HT1080 (cell line): ENCODE measurements around the gene BAHCC1. TPM values are rescaled to one million over a fixed set of nuclear protein-coding genes. Genes with fewer than 3 reads are reported as not detected.

Experiments used
- DNase-seq: peaks from one replicate; pipeline ENCODE4 v3.0.0-alpha.2; 2015; ENCODE audit warnings: low read depth
- total RNA-seq: library from RNA; depleted of rRNA; stranded (reverse); fragments of >200 nt; shearing (Covaris generic); gene quantifications from 2 replicates; pipeline ENCODE4 v1.2.3, GENCODE V29; 2014

BAHCC1 gene
- total RNA-seq, 1 experiment from 2014 or later: 0.43 TPM

DNA sequence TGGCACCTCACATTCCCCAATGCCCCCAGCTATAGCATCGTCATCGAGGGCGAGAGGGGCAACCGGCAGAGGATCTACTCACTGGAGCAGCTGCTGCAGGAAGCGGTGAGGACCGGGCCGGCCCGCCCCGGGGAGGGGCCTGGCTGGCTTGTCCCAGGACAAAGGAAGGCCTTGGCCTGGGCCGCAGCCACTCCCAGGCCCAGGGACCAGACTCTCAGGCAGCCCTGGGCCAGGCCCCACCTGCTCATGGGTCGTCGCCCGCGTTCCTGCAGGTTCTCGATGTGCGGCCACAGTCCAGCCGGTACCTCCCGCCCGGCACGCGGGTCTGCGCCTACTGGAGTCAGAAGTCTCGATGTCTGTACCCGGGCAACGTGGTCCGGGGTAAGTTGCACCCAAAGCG lies 64.0 kb downstream of the BAHCC1 start:
- no peak for DNase-seq

DNA sequence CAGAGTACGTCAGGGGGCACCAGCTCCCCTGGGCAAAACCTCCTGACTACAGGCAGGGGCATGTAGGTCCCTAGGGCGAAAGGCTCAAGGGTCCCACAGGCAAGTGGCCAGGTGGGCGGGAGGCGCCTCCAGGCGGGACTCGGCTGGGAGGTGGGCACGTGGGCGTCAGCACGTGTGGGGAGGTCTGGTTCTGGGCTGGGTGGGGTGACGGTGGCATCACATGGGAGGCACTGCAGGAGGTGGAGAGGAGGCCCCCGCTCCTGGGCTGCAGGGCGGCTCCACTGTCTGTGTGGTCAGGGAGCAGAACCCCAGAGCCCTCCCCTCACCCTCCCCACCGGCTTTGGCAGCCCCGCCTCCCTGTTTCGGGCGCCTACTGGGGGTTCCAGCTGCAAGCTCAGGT lies 64.6 kb downstream of the BAHCC1 start:
- DNase-seq: no peak

DNA sequence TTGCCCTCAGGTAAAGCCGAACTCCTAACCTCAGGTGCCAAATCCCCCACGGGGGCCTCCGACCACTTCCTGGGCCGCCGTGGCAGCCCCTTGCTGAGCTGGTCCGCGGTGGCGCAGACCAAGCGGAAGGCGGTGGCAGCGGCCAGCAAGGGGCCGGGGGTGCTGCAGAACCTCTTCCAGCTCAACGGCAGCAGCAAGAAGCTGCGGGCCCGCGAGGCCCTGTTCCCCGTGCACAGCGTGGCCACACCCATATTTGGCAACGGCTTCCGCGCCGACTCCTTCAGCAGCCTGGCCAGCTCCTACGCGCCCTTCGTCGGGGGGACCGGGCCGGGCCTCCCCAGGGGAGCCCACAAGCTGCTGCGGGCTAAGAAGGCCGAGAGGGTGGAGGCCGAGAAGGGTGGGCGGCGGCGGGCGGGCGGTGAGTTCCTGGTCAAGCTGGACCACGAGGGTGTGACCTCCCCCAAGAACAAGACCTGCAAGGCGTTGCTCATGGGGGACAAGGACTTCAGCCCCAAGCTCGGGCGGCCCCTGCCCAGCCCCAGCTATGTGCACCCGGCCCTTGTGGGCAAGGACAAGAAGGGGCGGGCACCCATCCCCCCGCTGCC lies 65.7 kb downstream of the BAHCC1 start:
- no peak for DNase-seq

DNA sequence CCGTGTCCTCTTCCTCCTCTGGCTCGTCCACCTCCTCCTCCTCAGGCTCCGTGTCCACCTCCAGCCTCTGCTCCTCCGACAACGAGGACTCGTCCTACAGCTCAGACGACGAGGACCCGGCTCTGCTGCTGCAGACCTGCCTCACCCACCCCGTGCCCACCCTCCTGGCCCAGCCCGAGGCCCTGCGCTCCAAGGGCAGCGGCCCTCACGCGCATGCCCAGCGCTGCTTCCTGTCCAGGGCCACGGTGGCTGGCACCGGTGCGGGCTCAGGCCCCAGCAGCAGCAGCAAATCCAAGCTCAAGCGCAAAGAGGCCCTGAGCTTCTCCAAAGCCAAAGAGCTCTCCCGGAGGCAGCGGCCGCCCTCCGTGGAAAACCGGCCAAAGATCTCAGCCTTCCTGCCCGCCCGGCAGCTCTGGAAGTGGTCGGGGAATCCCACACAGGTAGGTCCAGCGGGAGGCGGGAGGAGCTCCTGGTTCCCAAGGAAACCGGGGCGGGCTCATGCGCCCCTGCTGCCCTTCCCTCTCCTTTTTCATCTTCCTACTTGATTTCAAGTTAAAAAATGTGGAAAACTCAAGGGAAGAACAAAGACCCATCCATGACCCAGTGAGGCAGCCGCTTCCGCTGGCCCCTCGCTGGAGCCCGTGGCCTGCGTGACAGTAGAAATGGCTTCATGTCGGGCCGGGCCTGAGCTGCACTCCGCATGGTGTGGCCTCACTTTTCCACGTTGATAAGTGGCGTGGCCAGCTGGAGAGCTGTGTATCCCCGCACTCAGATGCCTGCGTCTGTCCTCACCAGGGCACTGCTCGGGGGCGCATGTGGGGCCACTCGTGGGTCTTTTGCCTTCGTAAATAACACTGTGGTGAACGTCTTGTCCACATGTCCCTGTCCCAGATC lies 66.6 kb downstream of the BAHCC1 start:
- DNase-seq: no peak

DNA sequence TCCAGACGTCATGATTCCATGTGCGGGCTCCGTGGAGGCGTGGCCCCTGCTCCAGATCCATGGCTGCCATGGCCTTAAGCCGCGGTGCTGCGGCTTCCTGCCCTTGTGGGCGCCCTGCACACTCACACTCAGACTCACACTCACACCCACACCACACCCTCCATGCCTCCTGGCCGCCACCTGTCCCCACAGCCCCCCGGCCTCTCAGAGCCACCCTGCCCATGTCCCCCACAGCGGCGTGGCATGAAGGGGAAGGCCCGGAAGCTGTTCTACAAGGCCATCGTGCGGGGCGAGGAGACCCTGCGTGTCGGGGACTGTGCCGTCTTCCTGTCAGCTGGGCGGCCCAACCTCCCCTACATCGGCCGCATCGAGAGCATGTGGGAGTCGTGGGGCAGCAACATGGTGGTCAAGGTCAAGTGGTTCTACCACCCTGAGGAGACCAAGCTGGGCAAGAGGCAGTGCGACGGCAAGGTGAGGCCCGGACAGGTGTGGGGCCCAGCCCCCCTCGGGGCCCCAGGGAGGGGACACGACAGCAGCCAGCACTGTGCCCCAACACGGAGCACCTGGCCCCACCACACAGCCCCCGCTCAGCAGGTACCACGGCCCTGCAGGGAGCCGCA lies 67.4 kb downstream of the BAHCC1 start:
- DNase-seq: no peak

DNA sequence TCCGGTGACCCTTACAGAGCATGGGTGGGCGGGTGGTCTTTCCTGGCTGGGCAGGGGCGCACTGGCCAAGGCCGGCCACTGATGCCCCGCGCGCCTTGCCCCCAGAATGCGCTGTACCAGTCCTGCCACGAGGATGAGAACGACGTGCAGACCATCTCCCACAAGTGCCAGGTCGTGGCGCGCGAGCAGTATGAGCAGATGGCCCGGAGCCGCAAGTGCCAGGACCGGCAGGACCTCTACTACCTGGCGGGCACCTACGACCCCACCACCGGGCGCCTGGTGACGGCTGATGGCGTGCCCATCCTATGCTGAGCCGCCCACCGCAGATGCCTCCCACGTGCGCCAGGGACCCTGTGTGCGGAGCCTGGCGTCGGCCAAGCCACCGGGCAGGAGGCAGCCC lies 68.2 kb downstream of the BAHCC1 start:
- DNase-seq: no peak

DNA sequence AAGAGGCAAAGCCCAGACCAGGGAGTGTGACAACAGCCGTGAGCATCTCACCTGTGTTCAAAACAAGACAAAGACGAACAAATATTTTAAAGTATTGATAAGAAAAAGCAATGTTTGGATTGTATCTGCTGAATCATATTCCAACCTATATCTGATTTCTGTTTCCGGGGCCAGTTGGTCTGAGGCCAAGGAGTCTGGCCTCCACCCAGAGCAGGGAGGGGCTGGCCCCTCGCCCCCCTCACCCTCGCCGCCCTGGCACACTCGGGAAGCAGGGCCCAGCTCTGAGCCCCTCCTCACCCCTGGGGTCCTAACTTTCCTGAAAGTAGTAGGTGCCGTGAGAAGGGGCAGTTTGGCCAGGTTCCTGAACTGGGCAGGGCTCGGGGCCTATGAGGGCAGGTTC lies 69.3 kb downstream of the BAHCC1 start:
- no peak for DNase-seq

DNA sequence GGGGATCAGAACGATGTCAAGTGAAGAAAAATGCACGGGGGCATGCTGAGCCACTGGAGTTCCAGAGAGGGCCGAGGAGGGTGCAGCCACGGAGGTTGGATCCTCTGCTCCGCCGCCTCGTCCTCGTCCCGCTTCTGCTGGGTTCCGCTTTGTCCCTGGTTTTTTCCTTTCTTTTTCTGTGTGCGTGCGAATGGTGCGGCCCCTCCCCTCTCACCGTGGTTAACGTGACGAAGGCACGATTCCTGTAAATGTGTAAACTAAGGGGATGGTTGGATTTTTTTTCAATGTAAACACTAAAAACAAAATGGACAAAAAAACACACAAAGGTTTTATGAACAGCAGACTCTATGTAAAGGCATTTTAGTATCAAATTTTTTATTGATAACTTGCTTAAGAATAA lies 70.7 kb downstream of the BAHCC1 start:
- no peak for DNase-seq

DNA sequence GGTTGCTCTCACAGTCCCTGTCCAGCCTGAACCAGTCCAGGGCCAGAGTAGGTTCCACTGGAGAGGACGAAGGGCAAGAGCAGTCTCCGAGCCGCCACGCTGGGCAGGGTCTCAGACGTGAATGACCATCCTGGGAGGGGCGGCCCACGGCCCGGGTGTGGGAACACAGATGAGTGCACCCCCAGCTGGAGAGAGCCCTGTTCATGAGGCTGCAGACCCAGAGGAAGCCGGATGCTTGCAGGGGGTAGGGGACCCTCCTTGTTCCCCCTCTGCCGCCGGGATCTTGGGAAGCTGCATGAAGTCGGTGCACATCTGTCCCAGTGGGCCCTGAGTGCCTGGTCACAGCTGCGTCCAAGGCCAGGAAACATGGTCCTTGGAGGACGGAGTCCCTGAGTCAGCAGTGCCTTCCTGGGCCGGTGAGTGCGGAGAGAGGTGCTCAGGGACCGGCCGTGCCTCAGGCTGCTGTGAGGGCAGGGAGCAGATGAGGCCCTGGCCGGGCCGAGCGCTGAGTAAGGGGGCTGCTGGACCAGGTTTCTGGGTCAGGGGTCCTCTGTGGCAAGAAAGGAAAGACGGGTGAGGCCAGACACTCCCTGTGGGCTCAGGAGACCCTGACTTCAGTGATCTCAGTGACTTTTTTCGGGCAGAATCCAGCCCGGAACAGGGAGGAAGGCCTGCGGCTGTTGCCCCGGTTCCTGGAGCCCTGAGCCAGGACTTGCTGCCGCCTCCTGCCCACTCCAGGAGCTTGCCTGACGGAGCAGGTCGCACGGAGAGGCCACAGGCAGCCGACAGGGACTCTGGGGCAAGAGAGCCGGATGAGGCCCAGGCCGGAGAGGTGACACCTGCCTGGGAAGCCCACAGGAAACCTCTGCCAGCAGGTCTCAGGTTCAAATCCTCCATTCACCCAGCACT lies 71.6 kb downstream of the BAHCC1 start:
- no peak for DNase-seq

DNA sequence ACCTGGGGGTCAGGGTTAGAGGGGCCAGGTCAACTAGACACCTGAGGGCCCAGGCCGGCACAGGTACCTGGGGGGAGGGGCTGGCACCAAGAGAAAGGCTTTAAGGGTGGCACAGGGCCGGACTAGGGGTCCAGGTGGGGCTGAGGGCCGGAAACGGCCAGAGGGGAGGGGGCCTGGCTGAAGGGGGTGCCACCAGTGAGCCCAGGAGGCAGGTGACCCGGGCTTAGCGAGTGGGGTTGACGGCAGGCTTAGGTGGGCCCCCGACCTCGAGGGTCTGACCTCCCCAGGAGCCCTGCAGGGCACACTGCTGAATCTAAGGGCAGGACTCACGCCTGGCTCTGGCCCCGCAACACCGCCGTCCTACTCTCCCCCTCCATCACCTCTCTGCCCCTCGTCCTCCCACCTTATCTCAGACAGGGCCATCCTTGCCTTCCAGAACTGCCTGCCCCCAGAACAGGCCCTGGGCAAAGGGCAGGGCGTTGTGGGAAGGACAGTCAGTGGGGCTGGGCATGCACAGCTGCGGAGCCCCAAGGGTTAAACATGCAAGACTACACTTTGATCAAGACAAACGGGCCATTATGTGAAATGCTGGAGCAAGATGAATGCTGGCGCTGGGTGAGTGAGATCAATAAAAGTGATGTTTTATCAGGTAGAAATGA lies 73.0 kb downstream of the BAHCC1 start:
- DNase-seq: no peak

DNA sequence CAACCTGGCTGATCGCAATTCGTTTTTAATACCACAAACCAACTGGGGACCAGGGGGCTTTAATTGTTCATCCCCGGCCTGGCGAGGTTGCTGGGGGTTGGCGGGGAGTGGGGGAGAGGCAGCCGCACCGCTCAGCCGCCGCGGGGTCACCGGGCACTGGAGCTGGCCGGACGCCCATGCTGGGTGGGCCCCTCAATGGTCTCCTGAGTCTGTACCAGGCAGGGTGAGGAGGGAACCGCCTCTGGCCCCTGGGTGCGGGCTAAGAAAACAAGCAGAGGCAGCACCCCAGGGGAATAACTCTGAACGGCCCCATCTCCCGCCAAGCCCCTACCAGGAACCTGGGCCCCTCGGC lies 73.5 kb downstream of the BAHCC1 start:
- no peak for DNase-seq

DNA sequence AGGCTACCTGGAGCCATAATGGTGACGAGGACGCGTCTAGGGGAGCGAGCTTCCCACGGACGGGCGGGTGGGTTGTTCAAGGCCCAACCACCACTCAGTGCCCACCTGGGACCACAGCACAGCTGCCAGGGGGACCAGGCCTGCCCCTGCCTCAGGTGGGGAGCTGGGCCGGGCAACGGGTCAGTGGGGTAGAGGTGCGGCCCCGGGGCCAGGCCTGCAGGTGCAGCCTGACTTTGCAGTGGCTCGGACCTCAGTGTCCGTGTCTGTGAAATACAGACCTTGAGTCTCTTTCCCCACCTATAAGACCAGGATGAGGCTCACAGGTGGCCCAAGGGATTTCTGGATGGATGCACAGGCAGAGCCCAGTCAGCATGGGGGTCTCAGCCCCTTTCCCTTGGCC lies 74.0 kb downstream of the BAHCC1 start:
- DNase-seq: no peak

DNA sequence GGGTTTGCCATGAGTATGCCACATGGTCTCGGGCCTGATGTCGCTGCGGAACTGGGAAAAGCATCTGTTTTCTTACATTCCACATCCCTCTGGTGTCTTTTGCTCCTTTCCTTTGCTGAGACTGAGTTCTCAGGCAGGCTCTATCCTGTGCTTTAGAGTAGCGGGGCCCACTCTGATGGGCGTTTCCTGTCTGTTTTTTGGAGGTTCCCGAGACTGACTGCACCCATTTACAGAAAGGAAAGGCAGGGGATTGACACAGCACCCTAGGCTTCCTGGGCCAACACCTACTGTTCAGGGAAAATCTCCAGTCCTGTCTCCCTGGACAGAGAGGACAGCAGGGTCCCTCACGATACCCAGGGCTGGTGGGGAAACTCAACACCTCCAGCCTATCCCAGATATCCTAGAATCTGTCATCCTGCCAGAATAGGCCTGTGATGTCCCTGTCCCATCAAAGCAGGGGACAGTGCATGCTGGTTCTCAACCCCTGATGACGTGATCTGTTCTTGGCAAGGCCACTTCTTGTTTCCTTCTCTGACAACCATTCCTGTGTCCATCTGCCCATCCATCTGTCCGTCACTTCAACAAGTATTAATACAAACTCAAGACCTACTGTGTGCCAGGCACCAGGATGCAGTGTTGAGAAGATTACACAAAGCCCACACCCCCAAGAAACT lies 75.2 kb downstream of the BAHCC1 start:
- no peak for DNase-seq

DNA sequence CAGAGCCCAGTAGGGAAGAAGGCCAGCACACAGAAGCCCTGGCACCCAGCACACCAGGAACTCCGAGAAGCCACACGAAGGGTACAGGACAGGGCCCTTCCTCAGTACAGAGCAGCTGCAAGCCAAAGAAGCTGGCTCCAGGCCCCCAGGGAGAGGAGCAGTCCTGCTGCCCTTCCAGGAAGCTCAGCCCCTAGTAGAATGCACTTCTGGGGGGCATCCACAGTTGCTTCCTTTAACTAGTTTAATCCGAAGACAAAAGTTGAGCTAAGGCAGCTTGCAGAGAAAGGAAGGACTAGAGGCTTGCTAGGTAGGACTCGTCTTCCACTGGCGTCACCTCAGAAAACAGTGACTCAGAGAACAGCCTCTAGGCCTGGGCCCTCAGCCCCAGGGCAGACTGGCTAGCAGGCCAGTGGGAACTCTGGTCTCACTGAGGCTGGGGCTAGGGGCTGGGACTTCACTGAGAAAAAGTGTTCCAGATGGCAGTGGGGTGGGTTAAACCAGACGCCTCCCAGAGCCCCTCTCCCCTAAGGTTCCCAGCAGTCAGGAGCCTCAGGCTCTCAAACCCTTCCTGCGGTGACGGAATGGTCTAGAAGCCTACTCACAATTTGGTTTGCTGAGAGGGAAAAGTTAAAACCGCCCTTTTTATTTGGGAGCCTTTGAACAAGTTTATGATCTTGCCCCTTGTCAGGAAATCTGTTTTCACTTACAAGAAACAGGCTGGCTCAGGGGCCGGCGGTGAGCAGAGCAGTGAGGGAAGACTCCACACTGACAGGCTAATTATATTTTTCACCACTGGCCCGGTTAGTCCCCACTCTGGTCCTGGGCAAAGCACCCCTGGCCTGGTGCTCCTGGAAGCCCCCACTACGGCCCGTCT lies 75.9 kb downstream of the BAHCC1 start:
- DNase-seq: no peak

DNA sequence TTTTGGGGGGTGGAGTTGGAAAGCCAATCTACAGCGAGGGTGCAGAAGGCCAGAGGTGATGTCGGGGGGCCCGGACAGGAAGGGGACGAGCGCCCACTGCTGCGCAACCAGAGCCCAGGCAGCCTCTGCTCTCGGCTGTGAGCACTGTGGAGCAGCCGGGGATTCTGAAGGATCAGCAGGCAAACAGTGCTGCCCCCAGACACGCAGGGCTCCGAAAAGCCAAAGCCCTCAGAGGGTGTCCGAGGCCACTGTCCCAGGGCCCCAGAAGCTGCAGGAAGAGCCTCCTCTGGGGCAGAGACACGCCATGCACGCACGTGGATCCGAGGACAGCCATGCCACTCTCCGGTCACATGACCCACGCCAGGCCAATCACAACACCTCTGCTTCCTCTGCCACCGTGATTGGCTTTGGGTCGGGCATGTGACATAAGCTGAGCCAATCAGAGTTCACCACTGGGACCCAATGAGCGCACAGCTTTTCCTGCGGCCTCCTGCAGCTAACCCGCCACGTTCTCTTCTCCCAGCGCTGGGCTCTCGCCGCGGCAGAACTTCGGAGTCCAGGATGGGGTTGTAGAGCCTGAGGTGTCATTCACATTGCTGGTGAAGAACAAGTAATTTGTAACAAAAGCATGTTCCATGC lies 76.7 kb downstream of the BAHCC1 start:
- DNase-seq: peak; percentile 39

DNA sequence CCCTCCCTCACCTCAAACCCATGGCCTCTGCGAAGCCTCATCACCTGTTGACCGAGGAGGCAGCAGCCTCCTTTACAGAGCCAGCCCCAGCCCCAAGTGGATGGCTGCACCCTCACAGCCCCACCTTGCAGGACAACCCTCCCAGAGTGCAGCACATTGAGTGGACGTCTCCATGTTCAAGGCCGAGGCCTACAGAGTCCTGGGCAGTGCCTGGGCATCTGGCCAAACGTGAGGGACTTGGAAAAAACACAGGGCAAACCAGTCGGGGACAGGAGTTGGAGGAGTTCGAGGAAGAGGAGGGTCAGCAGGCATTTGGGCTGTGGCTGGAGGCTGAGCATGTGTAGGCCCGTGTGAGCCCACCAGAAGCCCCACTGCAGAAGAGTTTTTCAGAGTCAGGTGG lies 77.8 kb downstream of the BAHCC1 start:
- DNase-seq: no peak

DNA sequence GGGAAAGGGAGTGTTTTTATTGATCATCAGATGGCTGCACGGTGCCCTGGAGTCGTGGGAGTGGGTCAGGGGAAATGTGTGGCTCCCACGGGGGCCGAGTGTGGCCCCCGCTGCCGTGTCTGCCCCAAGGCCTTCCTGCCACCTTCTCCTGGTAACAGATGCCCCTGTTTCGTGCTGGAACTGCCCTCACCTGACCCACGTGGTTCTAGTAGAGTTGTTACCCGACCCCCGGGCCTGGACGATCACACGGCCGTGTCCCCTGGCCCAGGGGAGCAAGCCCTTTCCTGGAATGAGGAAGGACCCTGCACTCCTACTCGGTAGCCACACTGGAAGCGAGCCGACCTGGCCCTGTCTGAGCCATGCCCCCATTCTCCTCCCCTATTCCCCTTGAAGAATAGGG lies 79.7 kb downstream of the BAHCC1 start:
- DNase-seq: no peak

DNA sequence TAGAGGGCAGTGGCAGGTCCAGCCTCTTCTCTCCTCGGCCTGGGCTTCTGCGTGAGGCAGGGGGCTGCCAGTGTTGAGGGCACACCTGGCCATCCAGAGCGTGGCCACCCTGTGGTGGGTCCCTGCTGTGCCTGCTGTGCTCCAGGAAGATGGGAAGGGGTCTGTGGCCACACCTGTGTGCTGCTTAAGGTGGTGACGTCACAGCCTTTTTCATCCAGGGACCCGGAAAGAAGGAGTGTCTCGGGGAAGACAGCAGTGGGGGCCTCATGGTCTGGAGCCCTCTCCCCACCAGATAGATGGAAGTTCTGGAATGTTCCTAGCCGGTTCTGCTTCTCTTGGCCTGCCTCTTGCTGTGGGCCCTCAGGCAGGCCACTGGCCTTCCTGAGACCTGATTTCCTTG lies 80.8 kb downstream of the BAHCC1 start:
- DNase-seq: no peak

DNA sequence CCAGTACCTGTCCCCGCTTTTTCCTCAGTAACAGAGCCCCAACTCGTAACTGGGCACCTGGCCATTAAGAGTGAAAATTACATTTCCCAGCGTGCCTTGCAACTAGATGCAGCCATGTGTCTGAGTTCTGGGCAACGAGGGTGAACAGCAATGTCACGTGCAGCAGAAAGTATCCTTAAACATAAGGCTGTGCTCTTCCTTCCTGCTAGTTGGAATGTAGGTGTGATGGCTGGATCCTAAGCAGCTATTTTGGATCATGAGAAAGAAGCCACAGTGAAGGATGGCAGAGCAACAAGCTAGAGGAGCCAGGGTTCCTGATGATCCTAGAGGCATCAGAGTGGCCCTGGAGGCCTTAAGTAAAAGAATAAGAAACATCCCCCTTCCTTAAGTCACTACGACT lies 81.4 kb downstream of the BAHCC1 start:
- DNase-seq: no peak
